ENCODE results near the gene GPBP1. TPM values are rescaled to one million over a fixed set of nuclear protein-coding genes. Genes with fewer than 3 reads are reported as not detected.

The GPBP1 gene
- total RNA-seq, 1 donor from 2014 or later, result 68.9 TPM

- H3K36me3 Mint-ChIP-seq (ENCODE audit: low read depth, unreplicated experiment), result peaks cover 11% of the 10 kb centered on the region
- H3K9me3 Mint-ChIP-seq (ENCODE audit: unreplicated experiment), result no peaks in the 10 kb centered on the region
- H3K4me3 Mint-ChIP-seq (ENCODE audit: unreplicated experiment), result no peak overlapping the region
- TF ChIP-seq, protein P1, sequence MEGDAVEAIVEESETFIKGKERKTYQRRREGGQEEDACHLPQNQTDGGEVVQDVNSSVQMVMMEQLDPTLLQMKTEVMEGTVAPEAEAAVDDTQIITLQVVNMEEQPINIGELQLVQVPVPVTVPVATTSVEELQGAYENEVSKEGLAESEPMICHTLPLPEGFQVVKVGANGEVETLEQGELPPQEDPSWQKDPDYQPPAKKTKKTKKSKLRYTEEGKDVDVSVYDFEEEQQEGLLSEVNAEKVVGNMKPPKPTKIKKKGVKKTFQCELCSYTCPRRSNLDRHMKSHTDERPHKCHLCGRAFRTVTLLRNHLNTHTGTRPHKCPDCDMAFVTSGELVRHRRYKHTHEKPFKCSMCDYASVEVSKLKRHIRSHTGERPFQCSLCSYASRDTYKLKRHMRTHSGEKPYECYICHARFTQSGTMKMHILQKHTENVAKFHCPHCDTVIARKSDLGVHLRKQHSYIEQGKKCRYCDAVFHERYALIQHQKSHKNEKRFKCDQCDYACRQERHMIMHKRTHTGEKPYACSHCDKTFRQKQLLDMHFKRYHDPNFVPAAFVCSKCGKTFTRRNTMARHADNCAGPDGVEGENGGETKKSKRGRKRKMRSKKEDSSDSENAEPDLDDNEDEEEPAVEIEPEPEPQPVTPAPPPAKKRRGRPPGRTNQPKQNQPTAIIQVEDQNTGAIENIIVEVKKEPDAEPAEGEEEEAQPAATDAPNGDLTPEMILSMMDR (IDR thresholded peaks at IDR 0.05; ENCODE audit: unreplicated experiment), result no peak
- peaks cover 4% of the 10 kb centered on the region for H3K4me1 Mint-ChIP-seq (ENCODE audit: unreplicated experiment)
- peaks cover 4% of the 10 kb centered on the region for H3K27me3 Mint-ChIP-seq (ENCODE audit: unreplicated experiment)
- no peak for DNase-seq (ENCODE audit: low spot score)
- H3K27ac Mint-ChIP-seq (ENCODE audit: unreplicated experiment), result peak overlapping the region; percentile 34
Measured at GRCh38 chr5:57209316-57210040, 35.6 kb downstream of the GPBP1 start.

DNA sequence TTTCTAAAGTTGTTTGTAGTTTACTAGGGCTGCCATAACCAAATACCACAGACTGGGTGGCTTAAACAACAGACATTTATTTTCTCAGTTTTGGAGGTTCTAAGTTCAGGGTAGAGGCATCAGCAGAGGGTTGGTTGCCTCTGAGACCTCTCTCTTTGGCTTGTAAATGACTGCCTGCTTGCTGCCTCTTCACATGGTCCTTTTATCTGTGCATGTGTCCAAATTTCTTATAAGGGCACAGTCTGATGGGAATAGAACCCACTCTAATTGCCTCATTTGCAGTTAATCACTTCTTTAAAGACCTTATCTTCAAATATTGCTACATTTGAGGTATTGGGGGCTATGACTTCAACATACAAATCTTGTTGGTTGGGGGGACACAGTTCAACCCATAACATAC is 36.8 kb downstream of the GPBP1 start:
- Mint-ChIP-seq H3K36me3 (ENCODE audit: low read depth, unreplicated experiment) (peaks cover 20% of the 10 kb centered on the region), H3K4me3 (ENCODE audit: unreplicated experiment) (no peak overlapping the region), H3K27me3 (ENCODE audit: unreplicated experiment) (peaks cover 6% of the 10 kb centered on the region), H3K9me3 (ENCODE audit: unreplicated experiment) (no peaks in the 10 kb centered on the region), H3K4me1 (ENCODE audit: unreplicated experiment) (peaks cover 11% of the 10 kb centered on the region), H3K27ac (ENCODE audit: unreplicated experiment) (no peak overlapping the region)
- no peak for DNase-seq (ENCODE audit: low spot score)
- TF ChIP-seq, protein P1 (IDR thresholded peaks at IDR 0.05; ENCODE audit: unreplicated experiment), result no peak

- H3K4me1 Mint-ChIP-seq (ENCODE audit: unreplicated experiment), result peaks cover 11% of the 10 kb centered on the region
- no peak for DNase-seq (ENCODE audit: low spot score)
- no peak overlapping the region for H3K4me3 Mint-ChIP-seq (ENCODE audit: unreplicated experiment)
- TF ChIP-seq, protein P1 (IDR thresholded peaks at IDR 0.05; ENCODE audit: unreplicated experiment), result no peak
- peaks cover 6% of the 10 kb centered on the region for H3K27me3 Mint-ChIP-seq (ENCODE audit: unreplicated experiment)
- no peaks in the 10 kb centered on the region for H3K9me3 Mint-ChIP-seq (ENCODE audit: unreplicated experiment)
- H3K36me3 Mint-ChIP-seq (ENCODE audit: low read depth, unreplicated experiment), result peaks cover 20% of the 10 kb centered on the region
- no peak overlapping the region for H3K27ac Mint-ChIP-seq (ENCODE audit: unreplicated experiment)
Measured at GRCh38 chr5:57211039-57211438, 37.2 kb downstream of the GPBP1 start.

DNA sequence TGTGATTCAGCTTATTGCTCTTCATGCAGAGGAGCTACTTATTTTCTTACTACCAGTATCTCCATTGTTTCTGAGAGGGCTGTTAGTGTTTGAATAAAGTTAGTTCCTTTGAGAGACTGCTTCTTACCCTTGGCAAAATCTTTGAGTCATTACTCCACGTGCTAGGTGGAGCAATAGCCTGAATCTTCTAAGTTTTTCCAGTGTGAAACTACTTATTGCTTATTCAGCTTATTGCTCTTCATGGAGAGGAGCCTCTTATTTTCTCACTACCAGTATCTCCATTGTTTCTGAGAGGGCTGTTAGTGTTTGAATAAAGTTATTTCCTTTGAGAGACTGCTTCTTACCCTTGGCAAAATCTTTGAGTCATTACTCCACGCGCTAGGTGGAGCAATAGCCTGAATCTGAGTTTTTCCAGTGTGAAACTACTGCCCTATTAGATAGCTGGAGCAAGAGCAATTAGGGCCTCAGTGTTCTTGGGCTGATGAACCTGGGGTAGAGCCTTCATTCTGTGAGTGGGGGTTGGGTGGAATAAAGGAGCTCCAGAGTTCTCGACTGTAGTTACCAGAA is 41.9 kb downstream of the GPBP1 start:
- TF ChIP-seq, protein P1 (IDR thresholded peaks at IDR 0.05; ENCODE audit: unreplicated experiment), result no peak
- Mint-ChIP-seq H3K36me3 (ENCODE audit: low read depth, unreplicated experiment) (peaks cover 12% of the 10 kb centered on the region), H3K27ac (ENCODE audit: unreplicated experiment) (no peak overlapping the region)

DNA sequence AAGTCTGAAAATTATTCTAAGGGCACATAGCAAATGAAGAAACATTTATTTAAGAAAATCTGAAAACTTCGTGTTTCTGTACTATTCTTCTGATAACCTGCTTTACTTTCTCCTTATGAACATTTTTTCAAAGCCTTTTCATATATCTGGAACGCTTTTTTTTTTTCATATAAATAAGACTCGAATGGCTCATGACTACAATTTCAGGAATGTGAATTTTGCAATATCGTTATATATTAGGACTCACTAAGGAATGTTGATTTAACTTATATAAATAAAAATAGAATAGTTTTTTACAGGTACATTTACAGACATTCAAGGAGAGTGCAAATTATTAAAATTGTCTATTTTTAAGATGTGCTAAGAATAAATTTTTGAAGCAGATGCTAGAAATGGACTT is 42.9 kb downstream of the GPBP1 start:
- H3K27me3 Mint-ChIP-seq (ENCODE audit: unreplicated experiment), result peaks cover 2% of the 10 kb centered on the region
- H3K36me3 Mint-ChIP-seq (ENCODE audit: low read depth, unreplicated experiment), result peaks cover 9% of the 10 kb centered on the region
- TF ChIP-seq, protein P1 (IDR thresholded peaks at IDR 0.05; ENCODE audit: unreplicated experiment), result no peak
- no peaks in the 10 kb centered on the region for H3K9me3 Mint-ChIP-seq (ENCODE audit: unreplicated experiment)
- peaks cover 10% of the 10 kb centered on the region for H3K4me1 Mint-ChIP-seq (ENCODE audit: unreplicated experiment)
- DNase-seq (ENCODE audit: low spot score), result no peak
- no peak overlapping the region for H3K4me3 Mint-ChIP-seq (ENCODE audit: unreplicated experiment)
- H3K27ac Mint-ChIP-seq (ENCODE audit: unreplicated experiment), result no peak overlapping the region

More for the DNA sequence above, 41.9 kb downstream of the GPBP1 start:
- Mint-ChIP-seq H3K4me1 (ENCODE audit: unreplicated experiment) (peaks cover 12% of the 10 kb centered on the region), H3K9me3 (ENCODE audit: unreplicated experiment) (no peaks in the 10 kb centered on the region), H3K27me3 (ENCODE audit: unreplicated experiment) (peaks cover 2% of the 10 kb centered on the region), H3K4me3 (ENCODE audit: unreplicated experiment) (no peak overlapping the region)
- no peak for DNase-seq (ENCODE audit: low spot score)
